Measurements from ENCODE around the gene TDG. TPM values are rescaled to one million over a fixed set of nuclear protein-coding genes. Genes with fewer than 3 reads are reported as not detected.

The TDG gene
- total RNA-seq, 1 experiment from 2014 or later: 33.0 TPM

DNA sequence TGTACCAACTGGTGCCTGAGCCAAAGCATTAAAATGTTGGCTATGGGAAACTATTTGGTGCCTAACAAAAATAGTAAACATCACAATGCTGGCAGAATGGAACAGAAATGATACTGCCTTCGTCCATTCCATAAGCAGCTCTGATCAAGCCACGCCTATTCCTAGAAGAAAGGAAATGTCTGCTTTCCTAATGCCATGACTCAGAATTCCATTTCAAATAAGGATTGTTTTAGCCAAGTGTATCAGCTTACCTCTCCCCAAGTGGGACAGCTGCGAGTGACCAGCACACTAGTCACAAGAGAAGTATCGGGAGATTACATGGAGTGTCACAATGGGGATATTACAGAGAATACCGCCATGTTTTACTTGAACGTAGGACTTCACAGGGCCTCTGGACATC lies 45.6 kb downstream of the TDG start:
- Mint-ChIP-seq H3K4me1 (no peaks in the 10 kb centered on the region), H3K4me3 (no peak overlapping the region), H3K27me3 (ENCODE audit: low read depth) (peaks cover 2% of the 10 kb centered on the region), H3K27ac (no peak overlapping the region), H3K36me3 (peaks cover 8% of the 10 kb centered on the region; the same call in 1 of the 2 replicates), H3K9me3 (peaks cover 20% of the 10 kb centered on the region)
- no peak for TF ChIP-seq GTF2I (CRISPR knock-in tag; conservative IDR thresholded peaks at IDR 0.05)
- TF ChIP-seq, protein P1, sequence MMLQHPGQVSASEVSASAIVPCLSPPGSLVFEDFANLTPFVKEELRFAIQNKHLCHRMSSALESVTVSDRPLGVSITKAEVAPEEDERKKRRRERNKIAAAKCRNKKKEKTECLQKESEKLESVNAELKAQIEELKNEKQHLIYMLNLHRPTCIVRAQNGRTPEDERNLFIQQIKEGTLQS (CRISPR knock-in tag; conservative IDR thresholded peaks at IDR 0.05): no peak
- no peak for TF ChIP-seq SP1 (CRISPR knock-in tag; conservative IDR thresholded peaks at IDR 0.05)
- TF ChIP-seq NR2C2 (CRISPR knock-in tag; IDR thresholded peaks at IDR 0.05): no peak
- no peak for TF ChIP-seq ZBTB21 (CRISPR knock-in tag; IDR thresholded peaks at IDR 0.05; ENCODE audit: borderline replicate concordance)
- TF ChIP-seq ESRRA (CRISPR knock-in tag; IDR thresholded peaks at IDR 0.05; ENCODE audit: borderline replicate concordance): no peak
- TF ChIP-seq, protein P2, sequence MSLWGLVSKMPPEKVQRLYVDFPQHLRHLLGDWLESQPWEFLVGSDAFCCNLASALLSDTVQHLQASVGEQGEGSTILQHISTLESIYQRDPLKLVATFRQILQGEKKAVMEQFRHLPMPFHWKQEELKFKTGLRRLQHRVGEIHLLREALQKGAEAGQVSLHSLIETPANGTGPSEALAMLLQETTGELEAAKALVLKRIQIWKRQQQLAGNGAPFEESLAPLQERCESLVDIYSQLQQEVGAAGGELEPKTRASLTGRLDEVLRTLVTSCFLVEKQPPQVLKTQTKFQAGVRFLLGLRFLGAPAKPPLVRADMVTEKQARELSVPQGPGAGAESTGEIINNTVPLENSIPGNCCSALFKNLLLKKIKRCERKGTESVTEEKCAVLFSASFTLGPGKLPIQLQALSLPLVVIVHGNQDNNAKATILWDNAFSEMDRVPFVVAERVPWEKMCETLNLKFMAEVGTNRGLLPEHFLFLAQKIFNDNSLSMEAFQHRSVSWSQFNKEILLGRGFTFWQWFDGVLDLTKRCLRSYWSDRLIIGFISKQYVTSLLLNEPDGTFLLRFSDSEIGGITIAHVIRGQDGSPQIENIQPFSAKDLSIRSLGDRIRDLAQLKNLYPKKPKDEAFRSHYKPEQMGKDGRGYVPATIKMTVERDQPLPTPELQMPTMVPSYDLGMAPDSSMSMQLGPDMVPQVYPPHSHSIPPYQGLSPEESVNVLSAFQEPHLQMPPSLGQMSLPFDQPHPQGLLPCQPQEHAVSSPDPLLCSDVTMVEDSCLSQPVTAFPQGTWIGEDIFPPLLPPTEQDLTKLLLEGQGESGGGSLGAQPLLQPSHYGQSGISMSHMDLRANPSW (CRISPR knock-in tag; conservative IDR thresholded peaks at IDR 0.05; ENCODE audit: low read depth): no peak
- no peak for TF ChIP-seq ZNF396 (CRISPR knock-in tag; IDR thresholded peaks at IDR 0.05; ENCODE audit: borderline replicate concordance)
- TF ChIP-seq OVOL2 (CRISPR knock-in tag; IDR thresholded peaks at IDR 0.05; ENCODE audit: borderline replicate concordance): no peak
- no peak for TF ChIP-seq ZNF671 (CRISPR knock-in tag; IDR thresholded peaks at IDR 0.05)
- TF ChIP-seq ZNF232 (CRISPR knock-in tag; IDR thresholded peaks at IDR 0.05): no peak
- no peak for TF ChIP-seq ZNF263 (CRISPR knock-in tag; IDR thresholded peaks at IDR 0.05; ENCODE audit: low read depth)
- no peak for TF ChIP-seq ETV6 (CRISPR knock-in tag; IDR thresholded peaks at IDR 0.05)
- no peak for TF ChIP-seq SMAD4 (CRISPR knock-in tag; IDR thresholded peaks at IDR 0.05)
- no peak for TF ChIP-seq JAZF1 (CRISPR knock-in tag; IDR thresholded peaks at IDR 0.05)
- no peak for TF ChIP-seq CREB1 (CRISPR knock-in tag; IDR thresholded peaks at IDR 0.05)
- no peak for TF ChIP-seq CBFB (CRISPR knock-in tag; IDR thresholded peaks at IDR 0.05; ENCODE audit: low read depth)
- no peak for TF ChIP-seq EMX1 (CRISPR knock-in tag; IDR thresholded peaks at IDR 0.05)
- TF ChIP-seq, protein P3, sequence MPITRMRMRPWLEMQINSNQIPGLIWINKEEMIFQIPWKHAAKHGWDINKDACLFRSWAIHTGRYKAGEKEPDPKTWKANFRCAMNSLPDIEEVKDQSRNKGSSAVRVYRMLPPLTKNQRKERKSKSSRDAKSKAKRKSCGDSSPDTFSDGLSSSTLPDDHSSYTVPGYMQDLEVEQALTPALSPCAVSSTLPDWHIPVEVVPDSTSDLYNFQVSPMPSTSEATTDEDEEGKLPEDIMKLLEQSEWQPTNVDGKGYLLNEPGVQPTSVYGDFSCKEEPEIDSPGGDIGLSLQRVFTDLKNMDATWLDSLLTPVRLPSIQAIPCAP (CRISPR knock-in tag; IDR thresholded peaks at IDR 0.05): no peak
- ATAC-seq: no peak
- DNase-seq (ENCODE audit: low spot score): no peak
- CTCF ChIA-PET: no interaction called here
- POLR2A ChIA-PET: no interaction called here

DNA sequence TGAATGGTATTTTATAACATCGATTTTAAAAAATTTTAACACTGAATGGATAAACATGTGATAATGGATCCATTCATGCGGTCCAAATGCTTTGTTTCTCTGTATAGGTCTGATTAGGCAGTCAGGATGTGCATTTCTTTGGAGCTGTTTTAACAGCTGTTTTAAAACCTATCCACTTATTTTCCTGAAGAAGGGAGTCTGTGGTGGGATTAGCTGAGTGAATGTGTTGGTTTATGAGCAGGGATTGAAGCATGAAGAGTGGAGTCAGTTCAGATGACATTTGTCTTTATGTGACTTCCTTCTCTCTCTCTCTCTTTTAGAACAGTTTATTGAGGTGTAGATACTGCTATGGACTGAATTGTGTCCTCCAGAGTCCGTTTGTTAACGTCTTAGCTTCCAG lies 46.7 kb downstream of the TDG start:
- Mint-ChIP-seq H3K4me1 (no peaks in the 10 kb centered on the region), H3K27me3 (ENCODE audit: low read depth) (peaks cover 2% of the 10 kb centered on the region), H3K36me3 (peaks cover 8% of the 10 kb centered on the region; the same call in 1 of the 2 replicates), H3K27ac (no peak overlapping the region), H3K4me3 (no peak overlapping the region), H3K9me3 (peaks cover 20% of the 10 kb centered on the region)
- ChIA-PET CTCF (no interaction called here), POLR2A (no interaction called here)
- ATAC-seq (no peak), DNase-seq (ENCODE audit: low spot score) (no peak)
- TF ChIP-seq, protein P2 (CRISPR knock-in tag; conservative IDR thresholded peaks at IDR 0.05; ENCODE audit: low read depth): no peak
- no peak for TF ChIP-seq ZNF138 (CRISPR knock-in tag; conservative IDR thresholded peaks at IDR 0.05)
